NCI-H2227 (cell line): ENCODE measurements around the gene EPS8L2.

Source experiments
- DNase-seq: peaks from one replicate; lab custom pipeline; 2025; ENCODE audit not compliant: unreplicated experiment; lab: John Stamatoyannopoulos, UW

Gene EPS8L2

DNA sequence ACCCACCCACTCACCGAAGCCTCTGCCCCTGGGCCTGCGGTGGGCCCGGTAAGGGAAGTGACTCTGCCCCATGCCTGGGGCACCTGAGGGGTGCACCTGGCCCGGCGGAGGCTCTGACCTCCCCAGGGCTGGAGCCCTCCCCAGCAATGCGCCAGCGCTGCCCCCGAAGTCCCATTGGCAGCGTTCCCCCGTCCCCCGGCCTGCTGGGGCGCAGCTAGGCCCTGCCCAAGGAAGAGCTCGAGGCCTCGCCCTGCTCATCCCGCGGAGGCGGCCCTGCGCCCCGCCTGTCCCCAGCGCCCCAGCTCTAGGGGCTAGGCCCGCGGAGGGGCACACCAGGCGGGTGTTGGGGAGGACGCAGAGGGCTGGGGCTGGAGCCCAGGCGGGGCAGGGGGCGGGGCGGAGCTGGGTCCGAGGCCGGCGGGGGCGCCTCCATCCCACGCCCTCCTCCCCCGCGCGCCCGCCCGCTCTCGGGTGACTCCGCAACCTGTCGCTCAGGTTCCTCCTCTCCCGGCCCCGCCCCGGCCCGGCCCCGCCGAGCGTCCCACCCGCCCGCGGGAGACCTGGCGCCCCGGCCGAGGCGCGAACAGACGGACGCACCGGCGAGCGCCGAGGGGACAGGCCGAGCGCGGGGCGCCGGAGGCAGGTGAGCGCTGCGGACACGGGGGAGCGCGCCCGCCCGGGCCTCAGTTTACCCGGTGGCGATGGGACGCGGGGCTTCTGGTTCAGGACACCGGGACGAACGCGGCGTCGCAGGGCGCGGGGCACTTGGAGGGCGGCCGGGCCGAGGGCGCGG lies at the start of gene EPS8L2:
Gene EPS8L2, plus strand, starts transcription at position 586 of the 793 bp plus-strand sequence. CDS start 3,177 bp downstream, outside the sequence.
- no peak for DNase-seq

DNA sequence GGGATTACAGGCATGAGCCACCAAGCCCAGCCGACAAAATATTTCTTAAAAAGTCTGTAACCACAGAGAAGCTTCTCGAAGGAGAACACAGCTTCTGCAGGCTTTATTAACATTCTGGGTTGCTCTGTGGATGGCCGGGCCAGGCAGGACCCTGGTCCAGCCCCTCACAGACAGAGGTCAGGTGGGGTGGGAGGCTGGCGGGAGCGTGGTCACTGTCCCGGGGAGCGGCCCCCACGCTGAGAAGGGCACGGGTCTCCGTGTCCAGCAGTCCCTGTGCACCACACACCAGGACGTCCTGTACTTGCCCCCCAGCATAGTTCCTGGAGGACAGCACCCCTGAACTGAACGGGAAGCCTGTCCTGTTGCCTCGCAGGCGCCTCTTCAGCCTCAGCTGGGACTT lies 49.6 kb upstream of the EPS8L2 start:
- DNase-seq = no peak

DNA sequence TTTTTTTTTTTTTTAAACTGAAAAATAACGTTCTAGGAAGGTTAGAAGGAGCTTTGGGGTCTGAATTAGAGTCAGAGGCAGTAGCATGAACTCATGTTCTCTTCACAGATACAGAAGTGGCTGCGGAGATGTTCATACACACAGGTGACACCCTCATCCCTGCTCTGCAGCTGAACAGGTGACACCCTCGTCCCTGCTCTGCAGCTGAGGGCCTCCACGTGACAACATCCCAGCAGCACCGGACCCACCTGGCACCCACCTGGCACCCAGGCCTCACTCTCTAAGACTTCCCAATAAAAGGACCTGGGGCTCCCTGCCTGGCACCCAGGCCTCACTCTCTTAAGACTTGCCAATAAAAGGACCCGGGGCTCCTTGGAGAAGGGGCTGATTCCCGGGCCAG lies 49.2 kb upstream of the EPS8L2 start:
- DNase-seq = no peak

GRCh38 chr11:657691-658126 lies 48.3 kb upstream of the EPS8L2 start:
- DNase-seq = no peak

- DNase-seq = no peak
These were observed 46.4 kb upstream of the EPS8L2 start for GRCh38 chr11:659532-660085.

DNA sequence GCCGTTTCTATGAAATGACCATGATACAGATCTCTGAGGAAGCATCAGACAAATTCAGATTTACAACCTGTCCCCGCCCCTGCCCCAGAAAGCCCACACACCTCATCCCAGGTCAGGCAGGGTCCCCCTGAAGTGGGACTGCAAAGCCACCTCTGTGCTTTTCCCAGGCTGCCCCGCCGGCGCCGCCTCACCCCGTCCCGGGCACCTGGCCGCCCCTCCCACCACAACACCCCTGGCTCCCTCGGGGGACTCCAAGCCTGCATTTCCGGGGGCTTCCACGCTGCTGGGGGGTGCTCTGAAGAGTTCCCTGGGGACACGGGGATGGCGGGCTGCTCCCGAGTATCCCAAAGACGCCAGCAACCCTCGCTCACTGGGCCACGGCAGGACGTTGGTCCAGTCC lies 45.8 kb upstream of the EPS8L2 start:
- no peak for DNase-seq

- no peak for DNase-seq
These were observed 45.2 kb upstream of the EPS8L2 start for GRCh38 chr11:660681-661444.

DNA sequence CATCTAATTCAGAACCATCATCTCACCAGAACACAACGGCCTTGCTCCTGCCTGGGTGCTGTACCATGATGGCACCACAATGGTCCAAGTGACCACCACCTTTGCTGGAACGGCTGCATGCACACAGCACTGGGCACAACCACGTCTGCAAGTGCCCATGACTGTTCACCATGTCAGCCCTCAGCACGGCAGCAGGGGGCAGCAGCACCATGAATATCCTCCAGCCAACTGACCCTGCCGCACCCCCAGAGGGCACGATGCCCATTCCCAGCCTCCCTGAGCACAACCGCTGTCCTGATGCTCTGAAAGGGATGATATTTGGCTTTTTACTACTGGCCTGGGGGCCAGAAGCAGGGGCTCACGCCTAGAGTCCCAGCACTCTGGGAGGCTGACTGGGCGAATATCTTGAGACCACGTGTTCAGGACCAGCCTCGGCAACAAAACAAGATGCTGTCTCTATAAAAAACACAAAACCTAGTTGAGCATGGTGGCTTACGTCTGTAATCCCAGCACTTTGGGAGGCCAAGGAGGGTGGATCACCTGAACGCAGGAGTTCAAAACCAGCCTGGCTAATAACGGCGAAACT lies 43.2 kb upstream of the EPS8L2 start:
- peak; percentile 50 for DNase-seq

DNA sequence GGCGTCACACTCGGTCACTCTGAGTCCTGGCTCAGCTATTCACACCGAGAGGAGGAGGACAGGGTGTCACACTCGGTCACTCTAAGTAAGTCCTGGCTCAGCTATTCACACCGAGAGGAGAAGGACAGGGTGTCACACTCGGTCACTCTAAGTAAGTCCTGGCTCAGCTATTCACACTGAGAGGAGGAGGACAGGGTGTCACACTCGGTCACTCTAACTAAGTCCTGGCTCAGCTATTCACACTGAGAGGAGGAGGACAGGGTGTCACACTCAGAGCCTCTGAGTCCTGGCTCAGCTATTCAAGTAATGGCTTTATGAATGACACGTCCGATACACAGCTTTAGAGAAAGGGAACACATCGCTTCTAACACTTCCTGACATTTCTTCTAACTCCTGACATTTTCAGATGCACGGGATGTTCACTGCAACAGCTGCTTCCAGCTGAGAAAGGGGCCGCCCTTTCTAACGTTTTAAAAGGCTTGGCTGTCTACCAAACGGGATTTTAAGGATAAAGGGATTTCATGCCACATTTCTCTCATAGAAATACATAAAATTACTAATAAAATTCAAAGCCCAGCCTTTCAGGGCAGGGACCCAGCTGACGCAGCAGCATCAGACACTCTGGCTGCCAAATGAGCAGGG lies 40.8 kb upstream of the EPS8L2 start:
- no peak for DNase-seq

DNA sequence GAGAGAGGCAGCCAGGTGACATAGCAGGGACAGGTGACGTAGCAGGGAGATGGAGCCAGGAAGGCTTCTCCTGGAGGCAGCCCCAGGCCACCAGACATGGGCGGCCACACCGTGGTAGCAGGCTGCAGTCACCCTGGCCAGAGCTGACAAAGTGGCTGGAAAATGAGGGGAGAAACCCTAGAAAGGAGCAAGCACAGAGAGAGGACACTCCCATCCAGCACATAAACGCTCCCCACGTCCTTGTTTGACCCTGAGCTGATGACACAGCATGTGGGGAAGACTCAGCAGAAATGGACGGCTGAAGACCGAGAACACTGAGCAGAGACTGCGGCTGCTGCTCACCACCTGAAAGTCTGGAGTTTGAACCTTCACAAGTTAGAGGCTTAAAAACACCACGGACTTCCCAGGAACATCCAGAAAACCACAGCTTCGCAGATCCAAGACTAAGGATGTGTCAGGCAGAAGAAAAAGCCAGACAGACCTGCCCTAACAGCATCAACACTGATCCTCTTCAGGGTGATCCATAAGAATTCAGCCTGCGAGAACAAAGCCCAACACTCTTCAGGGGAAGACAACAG lies 40.2 kb upstream of the EPS8L2 start:
- DNase-seq = peak; percentile 74

DNA sequence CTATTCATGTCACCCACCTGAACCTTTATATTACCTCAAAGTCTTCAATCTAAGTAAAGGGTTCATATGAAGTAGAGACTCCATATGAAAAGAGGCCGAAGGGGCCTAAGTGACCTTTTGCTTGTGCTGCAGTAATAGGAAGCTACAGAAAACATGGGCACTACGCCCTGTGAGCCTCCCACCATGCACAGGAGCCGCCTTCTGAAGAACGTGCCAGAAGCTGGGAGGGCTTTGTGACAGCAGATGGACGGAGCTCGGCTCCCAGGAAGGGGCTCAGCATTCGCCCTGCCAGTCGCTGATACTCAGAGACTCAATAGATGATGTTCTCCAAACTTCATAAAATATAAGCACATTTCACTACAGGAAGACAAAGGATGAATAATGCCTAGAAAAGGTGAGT lies 32.2 kb upstream of the EPS8L2 start:
- no peak for DNase-seq

DNA sequence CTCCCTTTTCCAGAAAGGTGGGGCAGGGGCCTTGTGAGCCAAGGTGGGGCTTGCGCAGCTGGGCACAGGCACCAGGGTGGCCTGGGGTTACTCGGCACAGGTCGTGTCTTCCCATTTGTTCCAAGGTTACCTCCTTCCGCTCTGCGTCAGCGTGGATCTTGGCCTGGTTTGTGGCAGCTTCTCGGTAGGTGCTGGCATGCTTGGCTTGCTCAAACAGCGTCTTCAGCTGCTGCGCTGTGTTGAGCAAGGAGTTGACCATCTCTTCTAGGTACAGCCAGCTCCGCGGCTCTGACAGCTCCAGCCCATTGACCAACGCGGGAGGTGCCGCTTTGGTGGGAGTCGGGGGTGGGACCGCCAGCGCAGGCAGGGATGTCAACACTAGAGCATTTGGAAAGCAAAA lies 31.6 kb upstream of the EPS8L2 start:
- DNase-seq = no peak

- DNase-seq = no peak
These were observed 27.7 kb upstream of the EPS8L2 start for GRCh38 chr11:678297-678696.

- DNase-seq = no peak
These were observed 26.5 kb upstream of the EPS8L2 start for GRCh38 chr11:679271-680207.

GRCh38 chr11:680476-680875 lies 25.6 kb upstream of the EPS8L2 start:
- no peak for DNase-seq

DNA sequence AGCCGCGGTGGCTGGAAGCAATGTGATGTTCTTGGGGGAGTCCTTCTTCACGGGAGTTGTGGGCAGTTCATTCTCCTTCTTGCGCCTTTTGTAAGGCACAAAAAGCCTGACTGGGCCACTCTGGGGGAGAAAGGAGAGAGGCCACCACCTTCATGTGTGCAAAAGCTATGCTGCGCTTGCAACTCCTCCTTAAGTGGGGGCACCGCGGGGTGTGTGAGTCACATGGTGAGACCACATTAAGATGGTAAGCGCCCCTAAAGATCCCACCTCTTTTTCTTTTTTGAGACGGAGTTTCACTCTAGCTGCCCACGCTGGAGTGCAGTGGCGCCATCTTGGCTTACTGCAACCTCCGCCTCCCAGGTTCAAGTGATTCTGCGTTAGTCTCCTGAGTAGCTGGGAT lies 25.1 kb upstream of the EPS8L2 start:
- peak; percentile 32 for DNase-seq

DNA sequence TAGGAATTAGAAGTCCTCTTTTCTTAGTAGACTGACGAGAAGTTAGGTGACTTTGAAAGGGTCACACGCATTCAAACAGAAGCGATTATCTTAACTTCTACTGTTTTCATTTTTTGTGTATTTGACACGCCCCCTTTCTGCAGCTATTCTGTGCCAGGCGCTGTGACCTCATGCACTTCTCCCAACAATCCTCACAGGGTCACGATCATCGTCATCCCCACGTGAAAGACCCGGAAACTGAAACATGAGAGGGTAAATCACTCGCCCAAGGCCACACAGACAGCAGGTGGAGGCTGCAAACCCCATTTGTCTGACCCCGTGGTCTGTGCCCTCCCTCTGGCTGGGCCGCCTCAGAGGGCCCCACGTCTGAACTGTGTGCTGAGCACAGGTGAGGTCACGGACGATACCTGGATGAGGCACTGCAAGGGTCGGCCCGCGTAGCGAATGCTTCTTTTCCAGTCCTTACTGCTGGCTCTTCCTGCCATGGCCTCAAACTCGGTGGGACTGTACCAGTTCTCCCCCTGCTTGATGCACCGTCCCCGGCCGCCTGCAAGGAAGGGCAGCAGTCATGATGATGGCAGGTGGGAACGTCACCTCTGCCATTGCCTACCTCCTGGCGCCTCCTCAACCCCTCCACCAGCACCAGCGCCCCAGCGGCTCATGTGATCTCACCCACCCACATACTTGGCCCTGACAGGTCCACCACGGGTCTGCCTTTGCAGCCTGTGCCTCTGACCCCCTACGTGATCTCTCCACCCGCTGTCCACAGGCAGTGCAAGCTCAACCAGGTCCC lies 19.4 kb upstream of the EPS8L2 start:
- no peak for DNase-seq

DNA sequence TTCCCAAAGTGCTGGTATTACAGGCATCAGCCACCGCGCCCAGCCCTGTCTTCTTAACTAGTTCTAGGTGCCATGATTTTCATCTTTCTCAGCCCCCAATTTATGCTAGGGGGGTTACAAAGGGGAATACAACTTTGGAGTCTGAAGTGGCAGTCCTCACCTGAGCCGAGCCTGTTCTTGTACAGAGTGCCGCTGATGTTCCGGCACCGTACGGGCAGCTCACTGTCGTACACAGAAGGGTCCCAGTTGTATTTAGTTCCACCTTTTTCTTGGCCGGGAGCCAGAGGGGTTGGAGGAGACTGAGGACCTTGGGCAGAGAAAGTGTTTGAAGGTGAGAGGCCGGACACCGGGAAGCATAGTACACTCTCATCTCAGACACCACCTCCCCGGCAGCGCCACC lies 18.3 kb upstream of the EPS8L2 start:
- DNase-seq = no peak

GRCh38 chr11:688681-689080 lies 17.4 kb upstream of the EPS8L2 start:
- no peak for DNase-seq
